B cell (primary cell): Measurements from ENCODE around the gene PRORP.

Experiments
- EZH2 ChIP-seq: IDR thresholded peaks from 2 replicates; pipeline ENCODE4 v1.6.1; 2012; ENCODE audit warnings: borderline replicate concordance, low read depth, mild to moderate bottlenecking, moderate library complexity, low read length; ENCODE audit not compliant: insufficient read depth, poor library complexity, severe bottlenecking
- TF ChIP-seq, protein P1 (sequence below): fragments of 200-600 bp; IDR thresholded peaks from one replicate; pipeline ENCODE4 v1.8.0; 2022; ENCODE audit warnings: antibody characterized with exemption, mild to moderate bottlenecking

DNA sequence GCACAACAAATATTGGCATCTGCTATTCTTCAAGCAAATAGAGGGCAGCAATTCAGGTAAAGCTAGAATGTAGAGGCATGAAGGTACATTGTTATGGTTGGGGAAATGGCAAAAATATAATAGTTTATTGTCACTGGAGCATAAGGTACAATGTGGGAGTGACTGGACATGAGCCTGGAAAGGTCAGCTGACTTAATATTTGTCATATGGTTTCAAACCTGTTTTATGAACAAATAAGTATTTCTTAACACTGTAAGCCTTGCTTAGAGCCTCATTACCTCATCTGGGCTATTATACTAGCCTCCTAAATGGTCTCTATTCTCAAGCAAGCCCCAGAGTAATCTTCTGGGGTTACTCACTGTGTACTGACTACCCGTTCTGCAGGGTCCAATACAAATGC lies 42.6 kb upstream of the PRORP start:
- TF ChIP-seq, protein P1, sequence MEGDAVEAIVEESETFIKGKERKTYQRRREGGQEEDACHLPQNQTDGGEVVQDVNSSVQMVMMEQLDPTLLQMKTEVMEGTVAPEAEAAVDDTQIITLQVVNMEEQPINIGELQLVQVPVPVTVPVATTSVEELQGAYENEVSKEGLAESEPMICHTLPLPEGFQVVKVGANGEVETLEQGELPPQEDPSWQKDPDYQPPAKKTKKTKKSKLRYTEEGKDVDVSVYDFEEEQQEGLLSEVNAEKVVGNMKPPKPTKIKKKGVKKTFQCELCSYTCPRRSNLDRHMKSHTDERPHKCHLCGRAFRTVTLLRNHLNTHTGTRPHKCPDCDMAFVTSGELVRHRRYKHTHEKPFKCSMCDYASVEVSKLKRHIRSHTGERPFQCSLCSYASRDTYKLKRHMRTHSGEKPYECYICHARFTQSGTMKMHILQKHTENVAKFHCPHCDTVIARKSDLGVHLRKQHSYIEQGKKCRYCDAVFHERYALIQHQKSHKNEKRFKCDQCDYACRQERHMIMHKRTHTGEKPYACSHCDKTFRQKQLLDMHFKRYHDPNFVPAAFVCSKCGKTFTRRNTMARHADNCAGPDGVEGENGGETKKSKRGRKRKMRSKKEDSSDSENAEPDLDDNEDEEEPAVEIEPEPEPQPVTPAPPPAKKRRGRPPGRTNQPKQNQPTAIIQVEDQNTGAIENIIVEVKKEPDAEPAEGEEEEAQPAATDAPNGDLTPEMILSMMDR: no peak
- TF ChIP-seq EZH2: no peak
